Iris pigment epithelial cell (primary cell): ENCODE data around the gene MOB4.
A peak's percentile ranks its signal among the peaks of the same experiment; 100 is the strongest.

ENCODE experiments used
- DNase-seq: peaks from one replicate; pipeline ENCODE4 v3.0.0-alpha.2; 2011; ENCODE audit warnings: low read depth

The MOB4 gene

GRCh38 chr2:197591339-197592072 lies 75.6 kb downstream of the MOB4 start:
- DNase-seq, result no peak

GRCh38 chr2:197596766-197597165 lies 80.9 kb downstream of the MOB4 start:
- DNase-seq, result no peak

GRCh38 chr2:197597166-197597565 lies 81.3 kb downstream of the MOB4 start:
- no peak for DNase-seq

GRCh38 chr2:197598450-197598849 lies 82.6 kb downstream of the MOB4 start:
- no peak for DNase-seq

GRCh38 chr2:197599285-197599965 lies 83.6 kb downstream of the MOB4 start:
- DNase-seq, result peak; percentile 72

DNA sequence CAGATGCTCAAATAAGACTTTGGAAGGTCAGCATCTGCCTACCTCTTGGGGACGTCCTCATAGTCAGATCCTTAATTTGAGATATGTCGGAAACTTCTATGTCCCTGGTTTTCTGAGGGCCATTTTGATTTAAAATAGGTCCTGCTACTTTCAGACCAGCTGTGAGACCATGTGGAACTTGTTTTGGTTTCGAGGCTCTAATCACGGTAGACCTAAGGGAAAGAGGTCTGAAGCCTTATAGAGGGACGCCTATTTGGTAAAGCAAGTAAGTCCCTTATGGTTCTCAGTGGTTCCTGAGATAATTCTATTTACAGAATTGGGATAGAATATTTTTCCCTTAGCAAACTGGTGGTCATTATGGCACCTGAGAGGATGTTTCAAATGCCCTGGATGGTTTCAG lies 84.4 kb downstream of the MOB4 start:
- no peak for DNase-seq

GRCh38 chr2:197601726-197602125 lies 85.9 kb downstream of the MOB4 start:
- DNase-seq, result no peak
